K562 (cell line): ENCODE measurements around the gene EEF2. TPM values are rescaled to one million over a fixed set of nuclear protein-coding genes. Genes with fewer than 3 reads are reported as not detected.

Experiments used
- E2F1 ChIP-seq: sonication (generic); formaldehyde crosslinking; IDR thresholded peaks from 2 replicates; pipeline ENCODE4 v1.8.1; 2023; ENCODE audit warnings: mild to moderate bottlenecking, missing genetic modification reagents, moderate library complexity
- ETV1 ChIP-seq: fragments of 450-650 bp; conservative IDR thresholded peaks from 2 replicates; pipeline ENCODE4 v1.6.1; 2016; ENCODE audit warnings: missing genetic modification characterization, control low read depth, low read depth, missing compliant biosample characterization
- GABPB1 ChIP-seq: sonication (generic); formaldehyde crosslinking; IDR thresholded peaks from 2 replicates; pipeline ENCODE4 v1.8.0; 2022; ENCODE audit warnings: mild to moderate bottlenecking, missing genetic modification reagents
- POLR2A ChIP-seq: fragments of 450-650 bp; conservative IDR thresholded peaks from 2 replicates; pipeline ENCODE4 v1.6.1; 2016
- SUPT5H ChIP-seq: fragments of 450-650 bp; IDR thresholded peaks from 2 replicates; pipeline ENCODE4 v1.6.1; 2016
- ZFPM2 ChIP-seq: fragments of 250-450 bp; sonication (Bioruptor Pico); IDR thresholded peaks from 2 replicates; pipeline ENCODE4 v1.5.1; 2022; ENCODE audit warnings: mild to moderate bottlenecking
- ZNF212 ChIP-seq: fragments of 450-650 bp; formaldehyde crosslinking; IDR thresholded peaks from 2 replicates; pipeline ENCODE4 v1.4.0; 2020; ENCODE audit warnings: mild to moderate bottlenecking
- ZNF239 ChIP-seq: fragments of 250-450 bp; sonication (Bioruptor Pico); IDR thresholded peaks from 2 replicates; pipeline ENCODE4 v1.4.0; 2020; ENCODE audit warnings: mild to moderate bottlenecking
- ZNF277 ChIP-seq: fragments of 250-450 bp; sonication (Bioruptor Pico); IDR thresholded peaks from 2 replicates; pipeline ENCODE4 v1.8.0; 2022; ENCODE audit warnings: inconsistent platforms, mild to moderate bottlenecking, moderate library complexity, borderline replicate concordance
- ZNF77 ChIP-seq: fragments of 250-450 bp; sonication (Bioruptor Pico); IDR thresholded peaks from 2 replicates; pipeline ENCODE4 v1.5.0; 2020
- polyA plus RNA-seq, 8 experiments: library from polyadenylated mRNA; depleted of rRNA in 4 of 8; stranded (reverse) in 5 of 8; unstranded in 3 of 8; fragments of >200 nt; fragmentation: Nextera tagmentation in 2 of 8; fragmentation: Illumina TruSeq in 1 of 8; extraction: Ambion mirVana in 2 of 8; extraction: Trizol in 1 of 8; gene quantifications; 2 replicates each; pipeline versions ENCODE4 v1.2.1 to v1.2.3, GENCODE V29; 2011 to 2014; ENCODE audit warnings: inconsistent platforms in 1 of 8, missing spikeins in 1 of 8
- total RNA-seq, 7 experiments: library from RNA; depleted of rRNA in 6 of 7; stranded (reverse); fragments of >200 nt in 6 of 7; fragmentation: Illumina TruSeq in 2 of 7; extraction: Trizol in 2 of 7; gene quantifications; 2 replicates each; pipeline versions ENCODE4 v1.2.1 to v1.2.3, GENCODE V29; 2011 to 2021; ENCODE audit warnings: low replicate concordance in 1 of 7
- TF ChIP-seq, protein P1 (sequence below), 2 experiments: fragments of 450-650 bp; formaldehyde crosslinking in 1 of 2; IDR thresholded peaks; 2 replicates each; pipeline versions ENCODE4 v1.4.0 to v1.6.1; 2014 to 2020; ENCODE audit warnings: mild to moderate bottlenecking in 2 of 2, borderline replicate concordance in 1 of 2, low read depth in 1 of 2

The EEF2 gene
- total and polyA plus RNA-seq, 9 of the 15 experiments (the other 6 are each of a cell fraction or from before 2014, with no cell fraction given): 372 to 3,003 (median 1,453) TPM

- TF ChIP-seq, protein P1, sequence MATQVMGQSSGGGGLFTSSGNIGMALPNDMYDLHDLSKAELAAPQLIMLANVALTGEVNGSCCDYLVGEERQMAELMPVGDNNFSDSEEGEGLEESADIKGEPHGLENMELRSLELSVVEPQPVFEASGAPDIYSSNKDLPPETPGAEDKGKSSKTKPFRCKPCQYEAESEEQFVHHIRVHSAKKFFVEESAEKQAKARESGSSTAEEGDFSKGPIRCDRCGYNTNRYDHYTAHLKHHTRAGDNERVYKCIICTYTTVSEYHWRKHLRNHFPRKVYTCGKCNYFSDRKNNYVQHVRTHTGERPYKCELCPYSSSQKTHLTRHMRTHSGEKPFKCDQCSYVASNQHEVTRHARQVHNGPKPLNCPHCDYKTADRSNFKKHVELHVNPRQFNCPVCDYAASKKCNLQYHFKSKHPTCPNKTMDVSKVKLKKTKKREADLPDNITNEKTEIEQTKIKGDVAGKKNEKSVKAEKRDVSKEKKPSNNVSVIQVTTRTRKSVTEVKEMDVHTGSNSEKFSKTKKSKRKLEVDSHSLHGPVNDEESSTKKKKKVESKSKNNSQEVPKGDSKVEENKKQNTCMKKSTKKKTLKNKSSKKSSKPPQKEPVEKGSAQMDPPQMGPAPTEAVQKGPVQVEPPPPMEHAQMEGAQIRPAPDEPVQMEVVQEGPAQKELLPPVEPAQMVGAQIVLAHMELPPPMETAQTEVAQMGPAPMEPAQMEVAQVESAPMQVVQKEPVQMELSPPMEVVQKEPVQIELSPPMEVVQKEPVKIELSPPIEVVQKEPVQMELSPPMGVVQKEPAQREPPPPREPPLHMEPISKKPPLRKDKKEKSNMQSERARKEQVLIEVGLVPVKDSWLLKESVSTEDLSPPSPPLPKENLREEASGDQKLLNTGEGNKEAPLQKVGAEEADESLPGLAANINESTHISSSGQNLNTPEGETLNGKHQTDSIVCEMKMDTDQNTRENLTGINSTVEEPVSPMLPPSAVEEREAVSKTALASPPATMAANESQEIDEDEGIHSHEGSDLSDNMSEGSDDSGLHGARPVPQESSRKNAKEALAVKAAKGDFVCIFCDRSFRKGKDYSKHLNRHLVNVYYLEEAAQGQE (IDR thresholded peaks at IDR 0.05; ENCODE audit: borderline replicate concordance): 0 out of 2 replicates have a peak, but pooled peaks have one; percentile 2
- TF ChIP-seq, protein P1 (CRISPR knock-in tag; IDR thresholded peaks at IDR 0.05; ENCODE audit: low read depth): no peak
- no peak for TF ChIP-seq ETV1 (tag)
- TF ChIP-seq ZNF239 (CRISPR knock-in tag): no peak
- peak; percentile 93 for TF ChIP-seq SUPT5H
- TF ChIP-seq POLR2A: peak; percentile 89
- TF ChIP-seq GABPB1 (CRISPR knock-in tag): no peak
- TF ChIP-seq ZNF77 (CRISPR knock-in tag): no peak
- peak; percentile 36; the same call in 1 of the 2 replicates for TF ChIP-seq E2F1 (CRISPR knock-in tag)
- no peak for TF ChIP-seq ZNF212 (CRISPR knock-in tag)
- peak; percentile 56; the same call in 1 of the 2 replicates for TF ChIP-seq ZFPM2 (CRISPR knock-in tag)
- TF ChIP-seq ZNF277 (CRISPR knock-in tag): no peak
Measured at GRCh38 chr19:3975637-3976087, 9.6 kb downstream of the EEF2 start (continued).
